Measurements from ENCODE around the gene CTDP1.

Gene CTDP1

DNA sequence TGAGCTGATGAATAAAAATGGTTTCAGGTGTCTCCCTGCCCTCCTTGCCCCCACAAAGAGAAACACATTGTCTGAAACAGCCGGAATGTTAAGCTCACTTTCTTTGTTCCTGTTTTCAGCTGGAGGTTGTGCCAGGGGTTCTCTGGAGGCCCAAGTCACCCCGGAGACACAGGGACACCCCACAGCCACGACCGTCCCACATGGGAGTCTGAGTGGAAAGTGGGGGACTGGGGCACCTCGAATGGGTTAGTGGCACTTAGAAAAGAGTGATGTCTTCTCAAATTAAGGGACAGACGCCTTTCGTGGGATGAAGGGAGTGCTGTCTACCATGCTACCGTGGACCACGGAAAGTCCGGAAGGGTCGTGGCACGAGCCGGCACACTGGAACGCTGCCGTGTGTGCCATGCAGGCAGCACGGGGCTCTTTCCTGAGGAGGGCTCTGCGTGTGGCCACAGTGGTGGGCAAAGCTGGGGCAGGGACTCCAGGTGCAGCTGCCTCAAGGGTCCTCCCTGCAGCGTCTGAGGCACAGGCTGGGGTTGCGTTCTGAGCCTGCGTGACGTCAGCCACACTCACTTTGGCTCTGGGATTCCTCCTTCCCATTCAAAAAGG, 39.4 kb upstream of the CTDP1 start:
- no peak overlapping the region for H3K27ac Mint-ChIP-seq
- no peak for DNase-seq
- peaks cover 22% of the 10 kb centered on the region for H3K27me3 Mint-ChIP-seq
- H3K36me3 Mint-ChIP-seq (ENCODE audit: low read depth): no peaks in the 10 kb centered on the region
- peaks cover 11% of the 10 kb centered on the region for H3K4me1 Mint-ChIP-seq (ENCODE audit: low read depth)
- H3K4me3 Mint-ChIP-seq: no peak overlapping the region
- H3K9me3 Mint-ChIP-seq: no peaks in the 10 kb centered on the region

GRCh38 chr18:79640875-79641274, 38.7 kb upstream of the CTDP1 start:
- Mint-ChIP-seq H3K27me3 (peaks cover 22% of the 10 kb centered on the region), H3K4me3 (no peak overlapping the region), H3K27ac (no peak overlapping the region), H3K36me3 (ENCODE audit: low read depth) (no peaks in the 10 kb centered on the region), H3K4me1 (ENCODE audit: low read depth) (peaks cover 11% of the 10 kb centered on the region), H3K9me3 (no peaks in the 10 kb centered on the region)
- no peak for DNase-seq

DNA sequence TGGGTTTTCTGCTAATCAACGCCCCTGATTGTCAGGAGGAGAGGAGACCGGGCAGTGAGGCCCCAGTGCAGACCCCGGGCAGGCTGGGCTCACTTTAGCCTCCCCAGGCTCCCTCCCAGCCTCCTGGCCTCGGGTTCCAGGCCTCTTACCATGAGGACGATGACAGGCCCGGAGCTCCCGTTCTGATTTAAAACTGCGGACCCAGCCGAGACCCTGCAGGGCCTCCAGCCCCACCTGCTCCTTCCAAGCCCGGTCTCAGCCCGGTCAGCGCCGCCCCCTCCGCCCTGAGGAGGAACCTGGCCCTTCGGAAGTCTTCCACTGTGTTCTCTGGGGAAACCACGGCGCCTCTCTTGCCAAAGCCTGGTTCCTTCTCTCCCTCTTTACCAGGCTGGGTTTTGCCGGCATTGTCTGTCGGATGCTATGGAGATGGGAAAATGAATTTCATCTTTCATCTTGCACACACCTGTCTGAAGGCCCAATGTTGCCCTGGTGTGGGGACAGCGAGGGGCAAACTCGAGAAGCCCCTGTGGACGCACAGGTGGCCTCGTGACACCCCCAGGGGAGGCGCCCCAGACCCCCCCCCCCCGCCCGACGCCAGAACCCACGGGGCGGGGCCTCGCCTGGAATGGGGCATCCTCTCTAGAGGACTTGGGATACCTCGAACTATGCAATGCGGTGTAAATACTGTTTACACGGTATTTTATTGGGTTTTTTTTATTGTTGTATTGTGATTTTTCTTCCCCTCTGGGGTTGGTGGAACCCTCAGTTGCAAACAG, 37.7 kb upstream of the CTDP1 start:
- no peak overlapping the region for H3K27ac Mint-ChIP-seq
- H3K9me3 Mint-ChIP-seq: no peaks in the 10 kb centered on the region

GRCh38 chr18:79642626-79643025, 37.0 kb upstream of the CTDP1 start:
- no peak for DNase-seq
- peaks cover 11% of the 10 kb centered on the region for H3K4me1 Mint-ChIP-seq (ENCODE audit: low read depth)
- H3K9me3 Mint-ChIP-seq: no peaks in the 10 kb centered on the region
- H3K36me3 Mint-ChIP-seq (ENCODE audit: low read depth): no peaks in the 10 kb centered on the region
- H3K4me3 Mint-ChIP-seq: no peak overlapping the region
- peaks cover 16% of the 10 kb centered on the region for H3K27me3 Mint-ChIP-seq
- no peak overlapping the region for H3K27ac Mint-ChIP-seq

More for the DNA sequence above, 37.7 kb upstream of the CTDP1 start:
- H3K4me1 Mint-ChIP-seq (ENCODE audit: low read depth): peaks cover 11% of the 10 kb centered on the region
- DNase-seq: no peak
- no peak overlapping the region for H3K4me3 Mint-ChIP-seq
- H3K27me3 Mint-ChIP-seq: peaks cover 20% of the 10 kb centered on the region
- H3K36me3 Mint-ChIP-seq (ENCODE audit: low read depth): no peaks in the 10 kb centered on the region

DNA sequence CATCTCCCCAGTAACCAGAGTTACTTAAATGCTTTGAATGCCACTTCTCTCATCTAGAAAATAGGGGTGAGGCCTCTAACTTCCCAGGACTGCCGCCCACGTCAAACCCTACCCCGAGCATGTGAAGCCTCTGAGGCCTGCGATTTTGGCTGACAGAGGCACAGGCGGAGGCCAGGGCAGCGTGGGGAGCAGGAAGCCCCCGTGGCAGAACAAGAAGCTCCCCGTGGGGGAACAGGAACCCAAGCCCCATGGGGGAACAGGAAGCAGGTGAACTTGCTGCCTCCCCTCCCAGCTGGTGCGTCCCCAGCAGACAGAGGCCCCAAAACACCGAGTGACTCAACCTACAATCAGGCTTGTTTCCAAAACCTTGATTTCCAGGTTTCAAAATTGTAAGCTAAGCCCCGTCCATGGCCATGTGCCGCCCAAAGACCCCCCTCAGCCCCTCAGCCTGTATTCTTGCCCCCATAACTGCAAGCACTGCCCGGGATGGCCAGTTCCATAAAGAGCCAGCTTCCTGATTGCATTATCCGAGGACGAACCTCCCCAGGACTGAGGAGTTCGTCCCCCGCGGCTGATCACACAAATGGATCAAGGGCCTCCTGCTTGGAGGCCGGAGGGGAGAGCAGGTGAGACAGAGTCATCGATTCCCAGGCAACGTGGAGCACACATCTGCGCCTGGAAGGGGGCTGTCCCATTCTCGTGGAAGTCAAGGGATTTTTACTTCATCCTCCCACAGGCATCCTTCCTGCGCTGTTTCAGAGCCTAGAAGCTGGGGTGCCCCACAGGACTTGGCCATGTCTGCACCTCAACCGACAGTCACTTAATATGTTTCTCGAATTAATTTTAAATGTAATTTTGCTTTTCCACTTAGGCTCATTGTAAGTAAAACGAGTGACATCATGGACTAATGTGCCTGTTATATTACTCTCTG, 36.3 kb upstream of the CTDP1 start:
- Mint-ChIP-seq H3K36me3 (ENCODE audit: low read depth) (no peaks in the 10 kb centered on the region), H3K9me3 (no peaks in the 10 kb centered on the region), H3K4me3 (no peak overlapping the region), H3K27ac (peak overlapping the region; percentile 50), H3K27me3 (peaks cover 16% of the 10 kb centered on the region), H3K4me1 (ENCODE audit: low read depth) (peaks cover 11% of the 10 kb centered on the region)
- DNase-seq: no peak

DNA sequence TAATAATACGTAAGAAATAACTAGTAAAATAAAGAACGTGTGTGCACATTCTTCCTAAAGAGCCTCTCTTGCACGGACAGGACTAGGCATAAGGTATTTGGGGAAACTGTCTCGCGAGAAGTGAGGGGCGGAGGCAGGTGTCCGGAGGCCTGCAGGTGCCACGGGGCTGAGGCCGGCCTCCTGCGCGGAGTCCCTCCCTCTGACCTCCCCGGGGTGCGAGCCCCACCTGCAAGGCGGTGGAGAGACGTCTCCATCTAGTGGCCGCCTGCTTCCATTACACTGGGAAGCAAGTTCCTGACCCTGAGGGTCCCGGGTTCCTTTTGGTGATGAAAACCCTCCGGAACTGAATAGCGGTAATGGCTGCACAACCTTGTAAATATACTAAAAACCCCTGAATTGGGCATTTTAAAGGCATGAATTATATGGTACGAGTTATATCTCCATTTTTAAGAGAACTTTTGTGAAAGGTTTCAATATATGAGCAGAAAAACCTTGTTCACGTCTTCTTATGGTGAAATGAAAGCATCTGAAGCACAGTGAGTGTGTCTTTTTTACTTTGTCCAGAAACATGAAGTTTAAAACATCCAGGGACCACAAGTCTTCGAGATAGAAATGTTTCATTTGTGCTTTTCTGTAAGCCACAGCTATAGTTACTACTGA, 35.5 kb upstream of the CTDP1 start:
- no peaks in the 10 kb centered on the region for H3K9me3 Mint-ChIP-seq
- peak; percentile 82 for DNase-seq
- peaks cover 11% of the 10 kb centered on the region for H3K4me1 Mint-ChIP-seq (ENCODE audit: low read depth)
- H3K27me3 Mint-ChIP-seq: peaks cover 11% of the 10 kb centered on the region
- no peak overlapping the region for H3K27ac Mint-ChIP-seq
- H3K4me3 Mint-ChIP-seq: no peak overlapping the region
- H3K36me3 Mint-ChIP-seq (ENCODE audit: low read depth): no peaks in the 10 kb centered on the region

GRCh38 chr18:79644666-79645057, 34.9 kb upstream of the CTDP1 start:
- H3K4me3 Mint-ChIP-seq: no peak overlapping the region
- DNase-seq: no peak
- H3K4me1 Mint-ChIP-seq (ENCODE audit: low read depth): peaks cover 11% of the 10 kb centered on the region
- H3K9me3 Mint-ChIP-seq: no peaks in the 10 kb centered on the region
- no peaks in the 10 kb centered on the region for H3K36me3 Mint-ChIP-seq (ENCODE audit: low read depth)
- peaks cover 6% of the 10 kb centered on the region for H3K27me3 Mint-ChIP-seq
- no peak overlapping the region for H3K27ac Mint-ChIP-seq

- Mint-ChIP-seq H3K27ac (no peak overlapping the region), H3K9me3 (no peaks in the 10 kb centered on the region)
Observed at GRCh38 chr18:79645291-79645983, 34.2 kb upstream of the CTDP1 start.

GRCh38 chr18:79647307-79647706, 32.3 kb upstream of the CTDP1 start:
- Mint-ChIP-seq H3K36me3 (ENCODE audit: low read depth) (no peaks in the 10 kb centered on the region), H3K9me3 (no peaks in the 10 kb centered on the region), H3K4me1 (ENCODE audit: low read depth) (peaks cover 11% of the 10 kb centered on the region), H3K27ac (no peak overlapping the region), H3K27me3 (no peaks in the 10 kb centered on the region), H3K4me3 (no peak overlapping the region)
- no peak for DNase-seq

More at GRCh38 chr18:79645291-79645983, 34.2 kb upstream of the CTDP1 start:
- no peak overlapping the region for H3K4me3 Mint-ChIP-seq
- H3K36me3 Mint-ChIP-seq (ENCODE audit: low read depth): no peaks in the 10 kb centered on the region
- peaks cover 11% of the 10 kb centered on the region for H3K4me1 Mint-ChIP-seq (ENCODE audit: low read depth)
- no peaks in the 10 kb centered on the region for H3K27me3 Mint-ChIP-seq
- DNase-seq: no peak

GRCh38 chr18:79650959-79651358, 28.6 kb upstream of the CTDP1 start:
- no peaks in the 10 kb centered on the region for H3K9me3 Mint-ChIP-seq
- H3K4me1 Mint-ChIP-seq (ENCODE audit: low read depth): no peaks in the 10 kb centered on the region
- no peaks in the 10 kb centered on the region for H3K36me3 Mint-ChIP-seq (ENCODE audit: low read depth)
- no peak overlapping the region for H3K27ac Mint-ChIP-seq
- H3K4me3 Mint-ChIP-seq: no peak overlapping the region
- no peak for DNase-seq
- H3K27me3 Mint-ChIP-seq: no peaks in the 10 kb centered on the region

DNA sequence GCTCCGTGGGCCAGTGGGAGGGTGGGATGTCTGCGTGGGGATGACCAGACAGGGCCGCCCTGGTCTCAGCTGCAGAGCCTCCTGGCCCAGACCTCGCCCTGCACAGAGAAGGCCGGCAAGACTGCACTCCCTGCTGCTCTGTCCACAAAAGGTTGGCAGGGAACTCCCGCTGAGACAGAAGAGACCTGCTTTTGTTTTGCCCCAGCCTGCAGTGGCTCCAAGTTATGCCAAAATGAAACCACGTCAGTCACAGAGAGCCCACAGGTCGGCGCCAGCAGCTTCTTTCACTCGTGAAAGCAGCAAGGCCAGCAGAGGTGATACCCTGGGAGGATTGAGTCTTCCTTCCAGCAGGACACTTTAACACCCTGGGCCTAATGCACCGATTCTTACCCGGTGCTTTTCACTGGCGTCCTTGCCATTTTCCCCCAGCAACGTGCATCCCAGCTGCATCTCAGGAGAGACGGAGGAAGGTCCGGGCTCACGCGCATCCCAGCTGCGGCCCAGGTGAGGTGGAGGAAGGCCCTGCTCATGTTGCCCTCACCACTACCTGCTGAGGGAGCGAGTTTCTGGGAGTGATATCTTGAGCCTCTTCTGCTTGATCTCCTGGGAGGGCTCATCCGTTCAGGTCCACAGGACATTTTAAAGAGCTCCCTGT, 22.1 kb upstream of the CTDP1 start:
- Mint-ChIP-seq H3K27me3 (peaks cover 13% of the 10 kb centered on the region), H3K9me3 (no peaks in the 10 kb centered on the region), H3K4me1 (ENCODE audit: low read depth) (no peaks in the 10 kb centered on the region), H3K27ac (no peak overlapping the region), H3K4me3 (no peak overlapping the region), H3K36me3 (ENCODE audit: low read depth) (no peaks in the 10 kb centered on the region)
- no peak for DNase-seq

GRCh38 chr18:79658366-79658765, 21.2 kb upstream of the CTDP1 start:
- no peaks in the 10 kb centered on the region for H3K36me3 Mint-ChIP-seq (ENCODE audit: low read depth)
- no peak for DNase-seq
- no peak overlapping the region for H3K4me3 Mint-ChIP-seq
- H3K27ac Mint-ChIP-seq: no peak overlapping the region
- no peaks in the 10 kb centered on the region for H3K9me3 Mint-ChIP-seq
- H3K4me1 Mint-ChIP-seq (ENCODE audit: low read depth): no peaks in the 10 kb centered on the region
- H3K27me3 Mint-ChIP-seq: peaks cover 15% of the 10 kb centered on the region

DNA sequence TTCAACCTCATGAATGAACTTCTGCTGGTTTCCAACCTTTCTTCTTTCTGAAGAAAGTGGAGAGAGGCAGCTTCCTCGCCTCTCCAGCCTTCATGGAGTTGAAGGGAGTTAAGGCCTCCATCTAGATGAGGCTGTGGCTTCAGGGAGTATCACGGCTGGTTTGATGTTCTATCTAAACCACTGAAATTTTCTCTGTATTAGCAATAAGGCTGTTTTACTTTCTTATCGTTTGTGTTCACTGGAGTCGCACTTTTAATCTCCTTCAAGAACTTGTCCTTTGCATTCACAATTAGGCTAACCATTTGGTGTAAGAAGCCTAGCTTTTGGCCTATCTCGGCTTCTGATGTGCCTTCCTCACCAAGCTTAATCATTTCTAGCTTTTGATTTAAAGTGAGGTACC, 19.9 kb upstream of the CTDP1 start:
- H3K9me3 Mint-ChIP-seq: no peaks in the 10 kb centered on the region
- H3K27ac Mint-ChIP-seq: no peak overlapping the region
- no peaks in the 10 kb centered on the region for H3K36me3 Mint-ChIP-seq (ENCODE audit: low read depth)
- H3K4me1 Mint-ChIP-seq (ENCODE audit: low read depth): no peaks in the 10 kb centered on the region
- no peak overlapping the region for H3K4me3 Mint-ChIP-seq
- DNase-seq: no peak
- peaks cover 23% of the 10 kb centered on the region for H3K27me3 Mint-ChIP-seq

Measured in activated T-cell treated with anti-CD3 and anti-CD28 coated beads, Interleukin-2, amount 50 U/mL, for 24 hours (primary cell).